HG02885 (cell line): Measurements from ENCODE around the gene RANBP1.

Experiments used
- ATAC-seq: cut with Tn5 transposase; IDR thresholded peaks from one replicate; pipeline ENCODE4 v1.9.1; 2021; ENCODE audit warnings: mild to moderate bottlenecking; ENCODE audit not compliant: unreplicated experiment, poor library complexity

RANBP1 gene

GRCh38 chr22:20087319-20088262 is 28.3 kb upstream of the RANBP1 start:
- ATAC-seq: no peak

- no peak for ATAC-seq
Observed at GRCh38 chr22:20088263-20088648, 27.6 kb upstream of the RANBP1 start.

- ATAC-seq: no peak
Observed at GRCh38 chr22:20089226-20089976, 26.5 kb upstream of the RANBP1 start.

- no peak for ATAC-seq
Observed at GRCh38 chr22:20089977-20090729, 25.8 kb upstream of the RANBP1 start.

- no peak for ATAC-seq
Observed at GRCh38 chr22:20090730-20091240, 25.1 kb upstream of the RANBP1 start.

- no peak for ATAC-seq
Observed at GRCh38 chr22:20091690-20092476, 24.0 kb upstream of the RANBP1 start.

GRCh38 chr22:20092477-20092854 is 23.4 kb upstream of the RANBP1 start:
- no peak for ATAC-seq

- ATAC-seq: no peak
Observed at GRCh38 chr22:20093418-20094196, 22.3 kb upstream of the RANBP1 start.

GRCh38 chr22:20094197-20094807 is 21.6 kb upstream of the RANBP1 start:
- ATAC-seq: no peak

- ATAC-seq: no peak
Observed at GRCh38 chr22:20095521-20095920, 20.4 kb upstream of the RANBP1 start.

GRCh38 chr22:20096574-20097420 is 19.1 kb upstream of the RANBP1 start:
- no peak for ATAC-seq

- ATAC-seq: no peak
Observed at GRCh38 chr22:20099099-20099711, 16.7 kb upstream of the RANBP1 start.

GRCh38 chr22:20101638-20102037 is 14.3 kb upstream of the RANBP1 start:
- no peak for ATAC-seq

GRCh38 chr22:20102203-20102780 is 13.6 kb upstream of the RANBP1 start:
- no peak for ATAC-seq

GRCh38 chr22:20105456-20106204 is 10.3 kb upstream of the RANBP1 start:
- ATAC-seq: no peak

- ATAC-seq: no peak
Observed at GRCh38 chr22:20106205-20106848, 9.6 kb upstream of the RANBP1 start.
